ENCODE data around the gene TCP11L2. TPM values are rescaled to one million over a fixed set of nuclear protein-coding genes. Genes with fewer than 3 reads are reported as not detected.

Gene TCP11L2
- total RNA-seq, 1 donor from 2014 or later = 31.6 TPM

- Histone ChIP-seq H3K4me3 (ENCODE audit: low read depth, low read length) (no peak overlapping the region), H3K36me3 (ENCODE audit: control insufficient read depth, insufficient read depth, low read length) (peaks cover 2% of the 10 kb centered on the region), H3K27me3 (ENCODE audit: control insufficient read depth, insufficient read depth, low read length) (no peaks in the 10 kb centered on the region)
- TF ChIP-seq CTCF (IDR thresholded peaks at IDR 0.05; ENCODE audit: insufficient read depth, low read length, severe bottlenecking) = no peak
- FAIRE-seq = no peak
- no peak for DNase-seq (ENCODE audit: low read depth)
Measured at GRCh38 chr12:106329231-106329982, 26.9 kb downstream of the TCP11L2 start.

GRCh38 chr12:106331599-106331998, 29.1 kb downstream of the TCP11L2 start:
- TF ChIP-seq CTCF (IDR thresholded peaks at IDR 0.05; ENCODE audit: insufficient read depth, low read length, severe bottlenecking) = no peak
- no peaks in the 10 kb centered on the region for H3K36me3 ChIP-seq (ENCODE audit: control insufficient read depth, insufficient read depth, low read length)
- no peak overlapping the region for H3K4me3 ChIP-seq (ENCODE audit: low read depth, low read length)
- no peaks in the 10 kb centered on the region for H3K27me3 ChIP-seq (ENCODE audit: control insufficient read depth, insufficient read depth, low read length)
- DNase-seq (ENCODE audit: low read depth) (no peak), FAIRE-seq (no peak)

GRCh38 chr12:106332536-106332935, 30.0 kb downstream of the TCP11L2 start:
- H3K36me3 ChIP-seq (ENCODE audit: control insufficient read depth, insufficient read depth, low read length) = no peaks in the 10 kb centered on the region
- TF ChIP-seq CTCF (IDR thresholded peaks at IDR 0.05; ENCODE audit: insufficient read depth, low read length, severe bottlenecking) = no peak
- no peak for FAIRE-seq
- H3K4me3 ChIP-seq (ENCODE audit: low read depth, low read length) = no peak overlapping the region
- no peaks in the 10 kb centered on the region for H3K27me3 ChIP-seq (ENCODE audit: control insufficient read depth, insufficient read depth, low read length)
- no peak for DNase-seq (ENCODE audit: low read depth)

GRCh38 chr12:106333010-106333409, 30.5 kb downstream of the TCP11L2 start:
- H3K4me3 ChIP-seq (ENCODE audit: low read depth, low read length) = no peak overlapping the region
- TF ChIP-seq CTCF (IDR thresholded peaks at IDR 0.05; ENCODE audit: insufficient read depth, low read length, severe bottlenecking) = no peak
- H3K36me3 ChIP-seq (ENCODE audit: control insufficient read depth, insufficient read depth, low read length) = no peaks in the 10 kb centered on the region
- FAIRE-seq (no peak), DNase-seq (ENCODE audit: low read depth) (no peak)
- no peaks in the 10 kb centered on the region for H3K27me3 ChIP-seq (ENCODE audit: control insufficient read depth, insufficient read depth, low read length)

- Histone ChIP-seq H3K27me3 (ENCODE audit: control insufficient read depth, insufficient read depth, low read length) (no peaks in the 10 kb centered on the region), H3K36me3 (ENCODE audit: control insufficient read depth, insufficient read depth, low read length) (no peaks in the 10 kb centered on the region), H3K4me3 (ENCODE audit: low read depth, low read length) (no peak overlapping the region)
- TF ChIP-seq CTCF (IDR thresholded peaks at IDR 0.05; ENCODE audit: insufficient read depth, low read length, severe bottlenecking) = no peak
- no peak for DNase-seq (ENCODE audit: low read depth)
- FAIRE-seq = no peak
Measured at GRCh38 chr12:106333756-106334155, 31.2 kb downstream of the TCP11L2 start.
